B cell (primary cell): Measurements from ENCODE around the gene ATP1A4. TPM values are rescaled to one million over a fixed set of nuclear protein-coding genes. Genes with fewer than 3 reads are reported as not detected.

Experiments used
- ATAC-seq: fragments of 200-7000 bp; cut with Tn5 transposase; one replicate; pipeline ENCODE4 v1.10.0; 2021; ENCODE audit warnings: low read depth, mild to moderate bottlenecking, moderate number of reproducible peaks, moderate library complexity
- CTCF ChIA-PET: fragments of 350-600 bp; sonication (Branson Sonifier 250); formaldehyde crosslinking; loops from one replicate; lab custom pipeline; 2021; ENCODE audit warnings: antibody characterized with exemption, inconsistent platforms; lab: Charles Lee
- POLR2A ChIA-PET: fragments of 350-600 bp; sonication (Branson Sonifier 250); formaldehyde crosslinking; loops from one replicate; lab custom pipeline; 2021; ENCODE audit warnings: antibody characterized with exemption; lab: Charles Lee
- DNase-seq: peaks from one replicate; pipeline ENCODE4 v3.0.0; 2013
- H2AFZ ChIP-seq: 2 replicates; pipeline ENCODE4 v1.6.1; 2012; ENCODE audit warnings: mild to moderate bottlenecking, low read depth, low read length; ENCODE audit not compliant: insufficient read depth, poor library complexity, severe bottlenecking
- H3K27ac ChIP-seq, 2 donors: 1 replicate in 1 of 2; 2 replicates in 1 of 2; pipeline ENCODE4 v1.5.1; 2012 to 2013; ENCODE audit warnings: low read length in 2 of 2, mild to moderate bottlenecking in 2 of 2, moderate library complexity in 1 of 2
- H3K27me3 ChIP-seq, 4 experiments: fragments of 200-600 bp in 1 of 4; sonication (generic) in 1 of 4; replicated peaks in 1 of 4; 1 replicate in 2 of 4; 2 replicates in 2 of 4; pipeline versions ENCODE4 v1.6.1 to v1.7.0; 2013 to 2016; ENCODE audit warnings: low read length in 3 of 4, mild to moderate bottlenecking in 2 of 4, mixed read lengths in 1 of 4, moderate library complexity in 1 of 4; ENCODE audit not compliant: insufficient read depth in 4 of 4, control insufficient read depth in 3 of 4; ENCODE audit errors: control extremely low read depth in 1 of 4
- H3K36me3 ChIP-seq, 2 experiments: replicated peaks in 1 of 2; 1 replicate in 1 of 2; 2 replicates in 1 of 2; pipeline versions ENCODE4 v1.6.1 to v1.7.1; 2013; ENCODE audit warnings: low read length in 1 of 2; ENCODE audit not compliant: insufficient read depth in 2 of 2, control insufficient read depth in 1 of 2; ENCODE audit errors: control extremely low read depth in 1 of 2, extremely low read depth in 1 of 2
- H3K4me1 ChIP-seq, 2 donors: fragments of 200-600 bp in 1 of 2; sonication (generic) in 1 of 2; 1 replicate in 1 of 2; 2 replicates in 1 of 2; pipeline versions ENCODE4 v1.5.1 to v1.6.1; 2013 to 2017; ENCODE audit warnings: low read length in 2 of 2; ENCODE audit not compliant: control insufficient read depth in 2 of 2, insufficient read depth in 2 of 2
- H3K4me2 ChIP-seq: replicated peaks from 2 replicates; pipeline ENCODE3; 2012; ENCODE audit warnings: mild to moderate bottlenecking, low read depth, low read length; ENCODE audit not compliant: poor library complexity, severe bottlenecking
- H3K4me3 ChIP-seq, 5 experiments: fragments of 200-600 bp in 1 of 5; sonication (generic) in 1 of 5; 1 replicate in 3 of 5; 2 replicates in 2 of 5; pipeline versions ENCODE4 v1.5.1 to v1.7.0; 2011 to 2016; ENCODE audit warnings: low read length in 4 of 5, mild to moderate bottlenecking in 4 of 5, low read depth in 2 of 5, control low read depth in 1 of 5, moderate library complexity in 1 of 5; ENCODE audit not compliant: insufficient read depth in 1 of 5; ENCODE audit errors: control extremely low read depth in 1 of 5, extremely low read depth in 1 of 5
- H3K79me2 ChIP-seq: fragments of 200-600 bp; sonication (generic); one replicate; pipeline ENCODE4 v1.6.0; 2016; ENCODE audit warnings: low read length; ENCODE audit not compliant: control insufficient read depth, insufficient read depth
- H3K9ac ChIP-seq: fragments of 200-600 bp; sonication (generic); 2 replicates; pipeline ENCODE4 v1.6.1; 2017; ENCODE audit warnings: mild to moderate bottlenecking, low read length, moderate library complexity
- H3K9me3 ChIP-seq, 3 donors: one replicate each; pipeline versions ENCODE4 v1.6.1 to v1.7.1; 2013; ENCODE audit warnings: low read length in 2 of 3; ENCODE audit not compliant: control insufficient read depth in 2 of 3, insufficient read depth in 1 of 3; ENCODE audit errors: control extremely low read depth in 1 of 3
- H4K20me1 ChIP-seq: 2 replicates; pipeline ENCODE4 v1.6.0; 2012; ENCODE audit warnings: mild to moderate bottlenecking, low read length; ENCODE audit not compliant: insufficient read depth, control insufficient read depth, poor library complexity, severe bottlenecking
- H3K27ac Mint-ChIP-seq: one replicate; pipeline ENCODE4 v1.8.0; 2021; ENCODE audit warnings: mixed read lengths
- H3K27me3 Mint-ChIP-seq: one replicate; pipeline ENCODE4 v1.8.0; 2021; ENCODE audit warnings: mixed read lengths
- H3K4me1 Mint-ChIP-seq: one replicate; pipeline ENCODE4 v1.8.0; 2021; ENCODE audit warnings: mixed read lengths
- H3K4me3 Mint-ChIP-seq: one replicate; pipeline ENCODE4 v1.8.0; 2021; ENCODE audit warnings: mixed read lengths
- H3K9me3 Mint-ChIP-seq: one replicate; pipeline ENCODE4 v1.8.0; 2022; ENCODE audit warnings: mixed read lengths; ENCODE audit not compliant: insufficient read depth
- CTCF ChIP-seq: fragments of 200-600 bp; IDR thresholded peaks from one replicate; pipeline ENCODE4 v1.8.0; 2022; ENCODE audit warnings: antibody characterized with exemption, mild to moderate bottlenecking
- EZH2 ChIP-seq: IDR thresholded peaks from 2 replicates; pipeline ENCODE4 v1.6.1; 2012; ENCODE audit warnings: borderline replicate concordance, low read depth, mild to moderate bottlenecking, moderate library complexity, low read length; ENCODE audit not compliant: insufficient read depth, poor library complexity, severe bottlenecking
- WGBS: methylation state at CpG from one replicate; pipeline ENCODE4 v1.1.5; 2013; ENCODE audit warnings: missing lambda C conversion rate; ENCODE audit not compliant: insufficient coverage; 5-methylcytosine and 5-hydroxymethylcytosine counted together
- intact Hi-C: fragments of 100-400 bp; cut with micrococcal nuclease; formaldehyde crosslinking; loops from one replicate; pipeline ENCODE4 v1.10.0; 2022
- polyA plus RNA-seq: library from polyadenylated mRNA; depleted of rRNA; stranded (reverse); fragments of >200 nt; gene quantifications from 2 replicates; pipeline ENCODE4 v1.2.3, GENCODE V29; 2012
- total RNA-seq, 2 donors: library from RNA; stranded (reverse); fragments of 120-200 nt in 1 of 2; gene quantifications; 1 replicate in 1 of 2; 2 replicates in 1 of 2; pipeline versions ENCODE4 v1.2.3 to v1.2.4, GENCODE V29; 2013 to 2022

ATP1A4 gene
- total and polyA plus RNA-seq, 2 donors (not counting 1 experiment from before 2014, with no cell fraction given): 0.12 TPM; not detected in 1

GRCh38 chr1:160226623-160227022 lies 75.2 kb downstream of the ATP1A4 start:
- Mint-ChIP-seq H3K27ac (no peak overlapping the region), H3K27me3 (no peaks in the 10 kb centered on the region), H3K4me1 (no peaks in the 10 kb centered on the region), H3K4me3 (no peak overlapping the region), H3K9me3 (no peaks in the 10 kb centered on the region)
- Histone ChIP-seq H3K79me2 (no peaks in the 10 kb centered on the region), H3K4me2 (no peak overlapping the region), H4K20me1 (no peaks in the 10 kb centered on the region), H3K4me1 (no peaks in the 10 kb centered on the region), H3K27ac (no peak overlapping the region), H3K27me3 (no peaks in the 10 kb centered on the region), H3K4me3 (no peak overlapping the region), H3K9me3 (no peaks in the 10 kb centered on the region), H2AFZ (no peak overlapping the region), H3K36me3 (peaks cover 26 to 93% of the 10 kb centered on the region in 2 experiments), H3K9ac (no peak overlapping the region)
- intact Hi-C loops: no loop called here
- no peak for DNase-seq
- ATAC-seq: no peak
- CTCF ChIA-PET: interaction anchor here (1.2 to 2.0 kb wide), 3 partner anchors 9 to 33 kb away, joined by 3 to 9 read pairs (median 6); no protein-coding TSS in a partner anchor
- POLR2A ChIA-PET: no interaction called here
- TF ChIP-seq EZH2 (no peak), CTCF (no peak)
- no CpG with 5 or more reads among the region's 2 CpGs for WGBS

GRCh38 chr1:160227034-160227433 lies 75.6 kb downstream of the ATP1A4 start:
- Histone ChIP-seq H3K36me3 (peaks cover 26 to 93% of the 10 kb centered on the region in 2 experiments), H2AFZ (no peak overlapping the region), H3K27ac (no peak overlapping the region), H3K27me3 (no peaks in the 10 kb centered on the region), H3K9me3 (no peaks in the 10 kb centered on the region), H3K79me2 (no peaks in the 10 kb centered on the region), H3K4me1 (no peaks in the 10 kb centered on the region), H3K4me2 (no peak overlapping the region), H4K20me1 (no peaks in the 10 kb centered on the region), H3K4me3 (no peak overlapping the region), H3K9ac (no peak overlapping the region)
- DNase-seq (no peak), ATAC-seq (no peak)
- Mint-ChIP-seq H3K27me3 (no peaks in the 10 kb centered on the region), H3K4me3 (no peak overlapping the region), H3K9me3 (no peaks in the 10 kb centered on the region), H3K4me1 (no peaks in the 10 kb centered on the region), H3K27ac (no peak overlapping the region)
- POLR2A ChIA-PET: no interaction called here
- TF ChIP-seq CTCF: no peak
- TF ChIP-seq EZH2: no peak
- CTCF ChIA-PET: interaction anchor here (1.8 to 3.8 kb wide), 3 partner anchors 9 to 34 kb away, joined by 6 to 14 read pairs (median 9); no protein-coding TSS in a partner anchor
- WGBS: 100% methylated on average over 3 of the region's 4 CpGs
- intact Hi-C loops: no loop called here
